HepG2 (cell line): ENCODE results near the gene GNG3. TPM values are rescaled to one million over a fixed set of nuclear protein-coding genes. Genes with fewer than 3 reads are reported as not detected.

Source experiments
- HES4 ChIP-seq: sonication (generic); formaldehyde crosslinking; IDR thresholded peaks from 2 replicates; pipeline ENCODE4 v1.9.0; 2021; ENCODE audit warnings: mild to moderate bottlenecking, missing genetic modification reagents, borderline replicate concordance
- HOXA7 ChIP-seq: sonication (generic); formaldehyde crosslinking; IDR thresholded peaks from 2 replicates; pipeline ENCODE4 v1.8.1; 2022; ENCODE audit warnings: mild to moderate bottlenecking, missing genetic modification reagents, moderate library complexity
- NONO ChIP-seq, 2 experiments: fragments of 450-650 bp in 1 of 2; sonication (generic) in 1 of 2; formaldehyde crosslinking in 1 of 2; IDR thresholded peaks in 1 of 2; conservative IDR thresholded peaks in 1 of 2; 2 replicates each; pipeline versions ENCODE4 v1.6.1 to v1.8.0; 2017 to 2022; ENCODE audit warnings: mild to moderate bottlenecking in 1 of 2, missing genetic modification reagents in 1 of 2, moderate library complexity in 1 of 2
- REST ChIP-seq, 2 experiments: IDR thresholded peaks; 2 replicates each; pipeline ENCODE4 v1.6.1; 2011 to 2012; ENCODE audit warnings: low read length in 2 of 2, borderline replicate concordance in 1 of 2, low read depth in 1 of 2, mild to moderate bottlenecking in 1 of 2, moderate library complexity in 1 of 2
- THAP11 ChIP-seq: IDR thresholded peaks from 2 replicates; pipeline ENCODE4 v1.6.1; 2016; ENCODE audit warnings: missing biosample characterization, missing genetic modification reagents
- ZIK1 ChIP-seq: sonication (generic); formaldehyde crosslinking; IDR thresholded peaks from 2 replicates; pipeline ENCODE4 v1.5.0; 2020; ENCODE audit warnings: mild to moderate bottlenecking, low read depth, missing genetic modification reagents, borderline replicate concordance
- ZNF34 ChIP-seq: sonication (generic); formaldehyde crosslinking; IDR thresholded peaks from 2 replicates; pipeline ENCODE4 v1.4.0; 2020; ENCODE audit warnings: mild to moderate bottlenecking, missing genetic modification reagents, borderline replicate concordance
- ZNF775 ChIP-seq: sonication (generic); formaldehyde crosslinking; IDR thresholded peaks from 2 replicates; pipeline ENCODE4 v1.4.0; 2020; ENCODE audit warnings: missing genetic modification reagents, mild to moderate bottlenecking, moderate library complexity, borderline replicate concordance
- polyA plus RNA-seq, 8 experiments: library from polyadenylated mRNA; depleted of rRNA in 3 of 8; stranded (reverse) in 7 of 8; unstranded in 1 of 8; fragments of >200 nt; fragmentation: Illumina TruSeq in 4 of 8; extraction: Trizol in 4 of 8; gene quantifications; 2 replicates each; pipeline versions ENCODE4 v1.2.1 to v1.2.3, GENCODE V29; 2011 to 2016; ENCODE audit warnings: low read depth in 4 of 8, missing spikeins in 1 of 8, mixed read lengths in 1 of 8; ENCODE audit not compliant: insufficient read depth in 1 of 8
- total RNA-seq, 5 experiments: library from RNA; depleted of rRNA; stranded (reverse); fragments of >200 nt; fragmentation: Illumina TruSeq; extraction: Trizol; gene quantifications; 2 replicates each; pipeline ENCODE4 v1.2.3, GENCODE V29; 2016; ENCODE audit warnings: low read depth in 1 of 5
- TF ChIP-seq, protein P1 (sequence below): sonication (generic); formaldehyde crosslinking; IDR thresholded peaks from 2 replicates; pipeline ENCODE4 v1.4.0; 2020; ENCODE audit warnings: missing genetic modification reagents, mild to moderate bottlenecking, borderline replicate concordance
- TF ChIP-seq, protein P2 (sequence below): IDR thresholded peaks from 2 replicates; pipeline ENCODE4 v1.6.1; 2012; ENCODE audit warnings: low read length, improper control_type of control experiment
- TF ChIP-seq, protein P3 (sequence below): sonication (generic); formaldehyde crosslinking; IDR thresholded peaks from 2 replicates; pipeline ENCODE4 v1.5.0; 2020; ENCODE audit warnings: mild to moderate bottlenecking, missing genetic modification reagents

The GNG3 gene
- total and polyA plus RNA-seq, 2 of the 13 experiments (the other 11 are each of a cell fraction or from before 2014, with no cell fraction given), result not detected

GRCh38 chr11:62727165-62727871 lies 19.8 kb downstream of the GNG3 start, which contains the start of gene HNRNPUL2 (continued):
- TF ChIP-seq ZNF775 (CRISPR knock-in tag) (no peak), ZNF34 (CRISPR knock-in tag) (peak; percentile 72; the same call in 1 of the 2 replicates), NONO (IDR thresholded peaks at IDR 0.05) (no peak), NONO (CRISPR knock-in tag; conservative IDR thresholded peaks at IDR 0.05) (peak; percentile 92), THAP11 (CRISPR knock-in tag) (peak; percentile 85), HES4 (CRISPR knock-in tag) (peak; percentile 99), HOXA7 (CRISPR knock-in tag) (no peak), ZIK1 (CRISPR knock-in tag) (peak; percentile 95), REST (IDR thresholded peaks at IDR 0.05; ENCODE audit: borderline replicate concordance in 1 of 2, low read depth in 1 of 2, low read length in 2 of 2) (no peak; a peak in 1 of 4 replicates)
- TF ChIP-seq, protein P1, sequence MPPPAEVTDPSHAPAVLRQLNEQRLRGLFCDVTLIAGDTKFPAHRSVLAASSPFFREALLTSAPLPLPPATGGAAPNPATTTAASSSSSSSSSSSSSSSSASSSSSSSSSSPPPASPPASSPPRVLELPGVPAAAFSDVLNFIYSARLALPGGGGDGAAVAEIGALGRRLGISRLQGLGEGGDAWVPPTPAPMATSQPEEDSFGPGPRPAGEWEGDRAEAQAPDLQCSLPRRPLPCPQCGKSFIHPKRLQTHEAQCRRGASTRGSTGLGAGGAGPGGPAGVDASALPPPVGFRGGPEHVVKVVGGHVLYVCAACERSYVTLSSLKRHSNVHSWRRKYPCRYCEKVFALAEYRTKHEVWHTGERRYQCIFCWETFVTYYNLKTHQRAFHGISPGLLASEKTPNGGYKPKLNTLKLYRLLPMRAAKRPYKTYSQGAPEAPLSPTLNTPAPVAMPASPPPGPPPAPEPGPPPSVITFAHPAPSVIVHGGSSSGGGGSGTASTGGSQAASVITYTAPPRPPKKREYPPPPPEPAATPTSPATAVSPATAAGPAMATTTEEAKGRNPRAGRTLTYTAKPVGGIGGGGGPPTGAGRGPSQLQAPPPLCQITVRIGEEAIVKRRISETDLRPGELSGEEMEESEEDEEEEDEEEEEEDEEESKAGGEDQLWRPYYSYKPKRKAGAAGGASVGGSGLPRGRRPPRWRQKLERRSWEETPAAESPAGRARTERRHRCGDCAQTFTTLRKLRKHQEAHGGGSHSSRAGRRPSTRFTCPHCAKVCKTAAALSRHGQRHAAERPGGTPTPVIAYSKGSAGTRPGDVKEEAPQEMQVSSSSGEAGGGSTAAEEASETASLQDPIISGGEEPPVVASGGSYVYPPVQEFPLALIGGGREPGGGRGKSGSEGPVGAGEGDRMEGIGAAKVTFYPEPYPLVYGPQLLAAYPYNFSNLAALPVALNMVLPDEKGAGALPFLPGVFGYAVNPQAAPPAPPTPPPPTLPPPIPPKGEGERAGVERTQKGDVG, result peak; percentile 57; the same call in 1 of the 2 replicates
- TF ChIP-seq, protein P2, sequence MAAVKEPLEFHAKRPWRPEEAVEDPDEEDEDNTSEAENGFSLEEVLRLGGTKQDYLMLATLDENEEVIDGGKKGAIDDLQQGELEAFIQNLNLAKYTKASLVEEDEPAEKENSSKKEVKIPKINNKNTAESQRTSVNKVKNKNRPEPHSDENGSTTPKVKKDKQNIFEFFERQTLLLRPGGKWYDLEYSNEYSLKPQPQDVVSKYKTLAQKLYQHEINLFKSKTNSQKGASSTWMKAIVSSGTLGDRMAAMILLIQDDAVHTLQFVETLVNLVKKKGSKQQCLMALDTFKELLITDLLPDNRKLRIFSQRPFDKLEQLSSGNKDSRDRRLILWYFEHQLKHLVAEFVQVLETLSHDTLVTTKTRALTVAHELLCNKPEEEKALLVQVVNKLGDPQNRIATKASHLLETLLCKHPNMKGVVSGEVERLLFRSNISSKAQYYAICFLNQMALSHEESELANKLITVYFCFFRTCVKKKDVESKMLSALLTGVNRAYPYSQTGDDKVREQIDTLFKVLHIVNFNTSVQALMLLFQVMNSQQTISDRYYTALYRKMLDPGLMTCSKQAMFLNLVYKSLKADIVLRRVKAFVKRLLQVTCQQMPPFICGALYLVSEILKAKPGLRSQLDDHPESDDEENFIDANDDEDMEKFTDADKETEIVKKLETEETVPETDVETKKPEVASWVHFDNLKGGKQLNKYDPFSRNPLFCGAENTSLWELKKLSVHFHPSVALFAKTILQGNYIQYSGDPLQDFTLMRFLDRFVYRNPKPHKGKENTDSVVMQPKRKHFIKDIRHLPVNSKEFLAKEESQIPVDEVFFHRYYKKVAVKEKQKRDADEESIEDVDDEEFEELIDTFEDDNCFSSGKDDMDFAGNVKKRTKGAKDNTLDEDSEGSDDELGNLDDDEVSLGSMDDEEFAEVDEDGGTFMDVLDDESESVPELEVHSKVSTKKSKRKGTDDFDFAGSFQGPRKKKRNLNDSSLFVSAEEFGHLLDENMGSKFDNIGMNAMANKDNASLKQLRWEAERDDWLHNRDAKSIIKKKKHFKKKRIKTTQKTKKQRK, result no peak
- TF ChIP-seq, protein P3, sequence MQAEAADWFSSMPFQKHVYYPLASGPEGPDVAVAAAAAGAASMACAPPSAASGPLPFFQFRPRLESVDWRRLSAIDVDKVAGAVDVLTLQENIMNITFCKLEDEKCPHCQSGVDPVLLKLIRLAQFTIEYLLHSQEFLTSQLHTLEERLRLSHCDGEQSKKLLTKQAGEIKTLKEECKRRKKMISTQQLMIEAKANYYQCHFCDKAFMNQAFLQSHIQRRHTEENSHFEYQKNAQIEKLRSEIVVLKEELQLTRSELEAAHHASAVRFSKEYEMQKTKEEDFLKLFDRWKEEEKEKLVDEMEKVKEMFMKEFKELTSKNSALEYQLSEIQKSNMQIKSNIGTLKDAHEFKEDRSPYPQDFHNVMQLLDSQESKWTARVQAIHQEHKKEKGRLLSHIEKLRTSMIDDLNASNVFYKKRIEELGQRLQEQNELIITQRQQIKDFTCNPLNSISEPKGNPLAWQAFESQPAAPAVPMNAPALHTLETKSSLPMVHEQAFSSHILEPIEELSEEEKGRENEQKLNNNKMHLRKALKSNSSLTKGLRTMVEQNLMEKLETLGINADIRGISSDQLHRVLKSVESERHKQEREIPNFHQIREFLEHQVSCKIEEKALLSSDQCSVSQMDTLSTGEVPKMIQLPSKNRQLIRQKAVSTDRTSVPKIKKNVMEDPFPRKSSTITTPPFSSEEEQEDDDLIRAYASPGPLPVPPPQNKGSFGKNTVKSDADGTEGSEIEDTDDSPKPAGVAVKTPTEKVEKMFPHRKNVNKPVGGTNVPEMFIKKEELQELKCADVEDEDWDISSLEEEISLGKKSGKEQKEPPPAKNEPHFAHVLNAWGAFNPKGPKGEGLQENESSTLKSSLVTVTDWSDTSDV (CRISPR knock-in tag), result peak; percentile 95
